IPS-NIHi7 (cell line): ENCODE measurements around the gene TBC1D22A.

ENCODE experiments used
- DNase-seq: peaks from one replicate; pipeline ENCODE4 v3.0.0; 2012; ENCODE audit warnings: mixed read lengths; ENCODE audit errors: extremely low spot score

The TBC1D22A gene

DNA sequence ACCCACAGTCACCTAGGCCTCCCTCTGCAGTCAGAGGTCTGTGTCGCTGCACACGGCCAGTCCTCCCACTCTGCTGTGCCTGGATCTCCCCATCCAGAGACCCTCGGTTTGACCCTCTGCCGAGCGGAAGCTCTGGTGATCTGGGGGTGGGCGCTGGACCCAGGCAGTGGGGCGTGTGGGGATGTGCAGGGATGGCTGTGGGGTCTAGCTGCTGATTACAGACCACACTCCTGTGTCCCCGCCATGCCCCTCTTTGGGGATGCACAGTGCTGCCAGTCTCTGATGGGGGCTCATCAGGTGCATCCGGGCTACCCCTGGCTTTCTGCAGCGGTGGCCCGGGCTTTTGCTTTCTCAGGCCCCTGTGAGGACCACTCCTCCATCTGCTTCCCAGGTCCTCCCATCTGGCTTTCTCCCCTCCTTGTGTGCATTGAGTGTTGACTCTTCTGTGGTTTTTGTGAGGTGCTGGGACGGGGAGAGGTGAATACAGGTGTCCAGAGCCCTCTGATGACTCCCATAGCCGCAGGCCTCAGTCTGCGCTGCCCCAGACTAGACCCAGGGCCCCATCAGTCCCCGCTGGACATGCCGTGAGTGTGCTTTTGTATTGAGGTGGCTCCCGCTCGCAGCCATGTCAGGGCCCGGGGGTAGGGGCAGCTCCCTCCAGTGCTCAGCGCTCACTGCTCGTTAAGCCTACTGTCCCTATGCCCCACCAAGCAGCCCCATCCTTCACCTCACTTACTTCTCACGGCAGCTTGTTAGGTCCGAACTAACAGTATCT is 251.6 kb downstream of the TBC1D22A start:
- no peak for DNase-seq

DNA sequence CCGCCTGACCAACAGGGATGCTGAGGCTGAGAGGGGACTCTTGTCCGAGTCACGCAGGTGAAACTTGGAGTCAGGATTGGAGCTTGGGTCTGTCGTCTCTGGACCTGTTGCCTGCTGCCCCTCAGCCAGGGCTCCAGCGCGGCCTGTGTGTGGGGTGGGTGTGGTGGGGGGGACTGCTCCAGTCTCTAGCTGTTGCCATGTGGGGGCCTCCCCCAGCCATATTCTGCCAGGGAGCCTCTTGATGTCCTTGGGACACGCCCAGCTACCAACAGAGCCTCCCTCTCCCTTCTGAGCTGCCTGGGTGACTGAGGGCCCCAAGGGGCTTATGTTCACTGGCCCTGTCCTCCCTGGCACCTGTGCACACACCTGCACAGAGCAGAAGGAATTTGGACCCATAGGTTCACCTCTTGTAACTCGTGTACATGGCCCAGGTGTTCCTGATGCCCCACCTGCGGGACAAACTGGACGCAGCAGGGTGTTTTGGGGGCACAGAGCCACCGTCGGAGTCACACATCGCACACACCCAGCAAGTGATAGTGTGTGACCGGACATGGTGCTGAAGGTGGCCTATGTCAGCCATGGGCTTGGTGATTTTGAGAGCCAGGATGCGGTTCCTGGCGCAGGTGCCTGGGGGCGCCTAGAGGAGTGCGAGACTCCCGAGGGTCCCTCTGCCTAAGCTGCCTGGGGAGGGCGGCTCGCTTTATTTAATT is 252.3 kb downstream of the TBC1D22A start:
- no peak for DNase-seq

DNA sequence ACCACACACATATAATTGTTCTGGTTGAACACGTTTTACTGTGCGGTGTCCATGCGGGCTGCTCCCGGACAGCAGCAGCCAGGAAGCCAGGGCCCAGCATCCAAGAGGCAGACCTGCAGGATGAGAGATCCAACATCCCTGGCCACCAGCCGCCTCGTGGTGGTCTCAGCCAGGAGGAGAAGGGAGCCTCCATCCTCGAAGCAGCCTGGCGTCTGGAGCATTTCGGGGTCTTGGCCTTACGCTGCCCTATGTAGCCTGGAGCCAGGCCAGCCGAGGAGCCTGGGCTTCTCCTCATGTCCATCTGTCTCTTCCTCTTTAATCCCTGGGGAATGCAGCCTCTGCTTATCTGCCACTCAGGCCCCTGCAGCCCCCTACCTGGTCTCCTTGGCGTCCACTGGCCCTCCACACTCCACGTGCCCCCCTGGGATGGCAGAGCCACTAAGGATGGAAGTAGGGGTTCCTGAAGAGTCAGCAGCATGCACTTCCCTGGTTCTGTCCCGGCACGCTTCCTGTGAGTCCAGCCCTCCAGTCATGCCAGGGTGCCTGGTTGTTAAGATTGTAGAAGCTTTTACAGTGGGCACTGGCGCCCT is 253.2 kb downstream of the TBC1D22A start:
- DNase-seq, result no peak

- DNase-seq, result no peak
These were observed 254.2 kb downstream of the TBC1D22A start for GRCh38 chr22:47016631-47017030.

GRCh38 chr22:47017245-47017644 is 254.8 kb downstream of the TBC1D22A start:
- no peak for DNase-seq

- DNase-seq, result no peak
These were observed 255.8 kb downstream of the TBC1D22A start for GRCh38 chr22:47018010-47018910.

DNA sequence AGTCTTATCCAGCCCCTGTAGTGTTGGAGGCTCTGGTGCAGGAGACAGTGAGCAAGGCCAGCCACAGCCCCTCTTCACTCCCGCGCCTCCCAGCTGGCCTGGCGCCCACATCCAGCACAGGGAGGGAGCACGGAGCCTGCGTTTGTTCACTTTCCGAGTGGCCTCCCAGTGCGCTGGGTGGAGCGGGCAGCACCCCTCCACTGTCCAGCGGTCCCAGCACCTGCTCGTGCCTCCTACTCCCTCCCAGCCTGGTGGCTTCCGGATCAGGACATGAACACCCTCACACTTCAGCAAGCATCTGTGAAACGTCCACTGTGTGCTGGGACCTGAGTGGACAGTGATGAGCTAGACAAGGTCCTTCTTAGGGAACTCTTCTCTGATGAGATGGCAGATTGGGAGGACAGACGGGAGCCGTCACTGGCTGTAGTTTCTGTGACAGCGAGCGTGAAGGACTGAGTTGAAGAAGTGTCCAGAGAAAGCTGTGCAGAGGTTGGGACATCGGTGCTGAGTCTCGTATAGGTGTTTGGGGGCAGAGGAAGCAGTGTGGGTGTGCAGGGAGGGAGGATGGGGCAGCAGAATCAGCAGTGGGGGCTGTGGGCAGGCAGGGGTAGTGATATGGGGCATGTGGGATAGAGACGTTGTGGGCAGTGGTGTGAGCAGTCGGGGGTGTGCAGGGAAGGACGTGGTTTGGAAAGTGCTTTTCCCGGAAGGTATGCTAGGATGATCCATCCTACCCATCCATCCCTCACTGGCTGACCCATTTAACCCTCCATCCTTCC is 256.8 kb downstream of the TBC1D22A start:
- DNase-seq, result no peak

- DNase-seq, result no peak
These were observed 257.7 kb downstream of the TBC1D22A start for GRCh38 chr22:47020166-47020565.

- no peak for DNase-seq
These were observed 259.1 kb downstream of the TBC1D22A start for GRCh38 chr22:47021371-47022074.

GRCh38 chr22:47022075-47022473 is 259.6 kb downstream of the TBC1D22A start:
- no peak for DNase-seq

DNA sequence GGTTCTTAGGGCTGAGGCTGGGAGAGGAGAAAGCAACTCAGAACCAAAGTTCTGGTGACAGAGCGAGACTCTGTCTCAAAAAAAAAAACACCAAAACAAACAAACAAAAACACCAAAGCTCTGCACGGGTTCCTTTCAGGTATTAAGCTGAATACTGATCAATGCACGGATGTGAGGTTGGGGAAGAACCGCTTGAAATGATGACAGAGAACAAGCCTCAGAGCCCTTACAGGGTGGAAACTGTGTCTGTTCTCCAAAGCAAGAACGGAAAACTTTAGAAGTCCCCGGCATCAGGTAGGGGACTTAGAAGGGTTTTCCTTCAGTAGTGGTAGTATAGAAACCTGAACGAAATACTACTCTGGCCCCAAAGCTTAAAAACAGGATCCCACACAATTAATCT is 260.0 kb downstream of the TBC1D22A start:
- DNase-seq, result no peak

DNA sequence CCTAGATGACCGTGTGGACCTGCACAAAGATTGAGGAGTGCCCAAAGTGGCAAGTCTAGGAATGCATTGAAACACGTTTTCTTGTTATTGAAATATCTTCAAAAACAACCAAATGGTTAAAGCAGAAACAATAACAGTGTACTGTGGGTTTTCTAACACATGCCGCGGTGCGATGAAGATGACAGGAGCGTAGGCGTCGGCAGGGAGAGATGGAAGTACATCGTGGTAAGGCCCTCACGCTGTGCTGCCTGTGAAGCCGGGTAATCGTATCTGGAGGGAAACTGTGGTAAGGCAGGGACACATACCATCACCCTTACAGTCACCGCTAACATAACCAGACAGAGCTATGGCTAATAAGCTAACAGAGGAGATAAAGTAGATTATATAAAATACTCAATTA is 261.4 kb downstream of the TBC1D22A start:
- no peak for DNase-seq

DNA sequence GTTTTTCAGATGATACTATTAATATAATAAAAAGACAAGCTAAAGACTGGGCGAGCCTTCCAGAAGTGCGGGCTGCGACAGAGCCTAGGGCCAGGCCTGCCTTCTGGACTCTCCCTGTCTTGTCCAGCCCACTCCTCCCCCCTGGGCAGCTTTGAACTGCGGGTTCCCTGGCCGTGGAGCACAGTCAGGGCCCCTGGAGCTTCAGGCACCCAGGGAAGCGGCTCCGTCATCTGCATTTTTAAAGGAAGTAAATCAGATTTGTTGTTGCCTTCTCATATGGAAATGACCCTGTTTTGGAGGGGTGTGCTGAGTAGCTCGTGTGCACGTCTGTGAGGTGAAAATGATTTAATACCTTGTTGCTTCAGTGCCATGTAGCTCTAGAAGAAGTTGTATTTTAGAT is 265.3 kb downstream of the TBC1D22A start:
- no peak for DNase-seq

GRCh38 chr22:47029244-47030074 is 267.0 kb downstream of the TBC1D22A start:
- no peak for DNase-seq

DNA sequence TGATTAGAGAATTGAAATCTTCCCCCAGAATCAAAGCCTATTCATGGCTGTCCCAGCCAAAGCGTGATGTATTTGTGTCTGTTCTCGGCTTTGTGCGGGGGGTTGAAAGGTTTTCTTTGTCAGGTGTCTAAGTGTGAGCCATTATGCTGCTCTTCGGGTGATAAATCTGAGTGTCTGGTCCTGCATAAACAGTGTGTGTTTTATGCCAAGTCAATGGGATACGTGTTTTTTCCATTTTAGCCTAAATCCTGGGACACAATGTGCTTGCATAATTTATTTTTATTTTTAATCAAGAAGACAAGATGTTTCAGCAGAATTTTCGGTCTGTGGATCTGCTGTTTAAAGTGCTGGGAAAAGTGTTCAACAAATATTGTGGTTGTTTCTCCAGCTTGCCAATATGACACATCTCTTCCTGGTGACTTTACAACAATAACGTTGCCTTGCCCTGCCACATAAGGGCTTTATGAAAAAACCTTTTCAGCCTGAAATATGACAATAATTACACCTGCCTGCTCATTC is 267.8 kb downstream of the TBC1D22A start:
- no peak for DNase-seq

GRCh38 chr22:47030881-47031627 is 268.6 kb downstream of the TBC1D22A start:
- DNase-seq, result no peak

DNA sequence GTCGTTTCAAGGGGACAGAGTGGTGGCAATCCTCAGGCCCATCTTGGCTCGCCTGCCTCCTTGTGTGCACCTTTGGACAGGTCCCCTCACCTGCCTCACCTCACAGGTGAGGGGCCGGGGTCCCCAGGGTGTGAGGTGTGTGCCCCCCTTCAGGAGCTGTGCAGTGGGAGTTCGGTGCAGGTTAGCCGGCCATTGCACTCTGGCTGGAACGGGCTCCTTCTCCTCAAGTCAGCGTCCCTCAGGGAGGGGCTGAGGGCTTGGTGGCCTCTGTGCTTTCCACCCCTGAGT is 269.1 kb downstream of the TBC1D22A start:
- no peak for DNase-seq

DNA sequence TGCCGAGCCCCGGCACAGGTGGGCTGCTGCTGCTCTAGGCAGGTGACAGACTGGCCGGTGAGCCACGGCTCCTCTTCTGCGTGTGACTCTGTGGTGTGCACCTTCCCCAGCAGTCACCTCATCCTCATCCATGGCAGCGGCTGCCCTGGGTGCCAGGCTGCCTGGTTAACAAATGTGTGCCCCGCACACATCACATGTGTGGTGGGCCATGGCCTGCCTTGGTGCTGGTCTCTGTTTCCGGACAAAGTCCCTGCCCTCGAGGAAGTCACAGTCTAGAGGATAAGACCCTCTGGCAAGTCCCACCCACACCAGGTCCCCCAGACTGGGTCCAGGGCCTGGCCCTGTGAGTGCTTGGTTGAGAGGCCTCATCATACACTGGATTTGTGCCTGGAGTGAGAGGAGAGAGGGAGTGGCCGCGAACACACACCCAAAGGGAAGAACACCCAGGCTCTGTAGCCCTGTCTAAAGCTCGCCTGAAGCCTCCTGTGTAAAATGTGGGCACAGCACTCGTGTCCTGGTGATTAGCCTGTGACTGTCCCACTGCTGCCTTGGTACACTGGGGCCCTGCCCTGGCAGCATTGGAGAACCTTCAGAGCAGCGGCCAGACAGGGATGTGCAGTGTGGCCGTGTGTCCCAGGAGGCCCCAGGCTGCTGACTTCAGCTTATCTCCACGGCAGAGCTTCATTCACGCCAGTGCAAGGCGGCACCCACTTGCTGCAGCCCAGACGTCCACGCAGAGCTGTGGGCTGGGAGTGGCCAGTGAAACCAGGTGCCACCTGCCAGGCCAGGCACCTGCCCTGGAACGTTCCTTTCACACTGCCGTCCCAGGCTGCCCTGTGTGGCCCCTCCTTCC is 269.9 kb downstream of the TBC1D22A start:
- no peak for DNase-seq
